Prostate gland (tissue), 2 donors: Measurements from ENCODE around the gene SPATC1L.

Experiments
- CTCF ChIP-seq, 4 experiments: fragments of 200-600 bp in 2 of 4; fragments of 450-650 bp in 2 of 4; sonication (generic) in 2 of 4; IDR thresholded peaks; 1 replicate in 3 of 4; 2 replicates in 1 of 4; pipeline ENCODE4 v1.5.1; 2016 to 2019; ENCODE audit warnings: antibody characterized with exemption in 4 of 4, mild to moderate bottlenecking in 2 of 4, moderate library complexity in 2 of 4
- POLR2AphosphoS5 ChIP-seq: sonication (generic); formaldehyde crosslinking; IDR thresholded peaks from one replicate; pipeline ENCODE4 v1.6.1; 2017; ENCODE audit warnings: antibody characterized with exemption

DNA sequence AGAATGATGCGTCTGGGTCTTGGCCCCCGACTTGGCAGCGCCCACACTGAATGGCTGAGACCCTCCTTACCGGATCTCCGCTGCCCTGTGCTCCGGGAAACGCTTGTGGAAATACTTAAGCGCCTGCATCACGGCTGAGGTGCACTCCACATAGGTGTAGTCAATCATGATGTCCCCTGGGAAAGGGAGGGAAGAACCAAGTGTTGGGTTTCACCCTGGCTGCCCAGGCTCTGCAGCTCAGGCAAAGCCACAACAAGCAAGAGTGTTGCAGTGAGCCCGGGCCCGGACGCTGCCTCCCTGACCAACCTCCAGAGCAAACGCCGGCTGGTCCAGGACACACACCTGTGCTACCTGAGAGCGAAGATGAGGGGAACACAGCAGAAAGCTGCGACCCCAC is 21.5 kb upstream of the SPATC1L start:
- no peak for TF ChIP-seq POLR2AphosphoS5
- no peak for TF ChIP-seq CTCF (IDR thresholded peaks at IDR 0.05)
